Fibroblast of lung (primary cell): ENCODE results near the gene SH3PXD2A. TPM values are rescaled to one million over a fixed set of nuclear protein-coding genes. Genes with fewer than 3 reads are reported as not detected.

ENCODE experiments used
- DNase-seq, 2 donors: peaks; one replicate each; pipeline versions ENCODE4 v3.0.0 to v3.0.0-alpha.2; 2010; ENCODE audit warnings: low read depth in 2 of 2
- H2AFZ ChIP-seq: 2 replicates; pipeline ENCODE4 v1.5.1; 2012; ENCODE audit warnings: low read length, control low read depth, inconsistent platforms
- H3K27ac ChIP-seq: 2 replicates; pipeline ENCODE4 v1.5.1; 2011; ENCODE audit warnings: low read length, control low read depth; ENCODE audit not compliant: insufficient read depth
- H3K27me3 ChIP-seq: 2 replicates; pipeline ENCODE4 v1.5.1; 2011; ENCODE audit warnings: mild to moderate bottlenecking, low read length; ENCODE audit not compliant: control insufficient read depth, insufficient read depth
- H3K36me3 ChIP-seq: 2 replicates; pipeline ENCODE4 v1.5.1; 2011; ENCODE audit warnings: low read length; ENCODE audit not compliant: control insufficient read depth, insufficient read depth
- H3K4me1 ChIP-seq: 2 replicates; pipeline ENCODE4 v1.5.1; 2011; ENCODE audit warnings: low read length; ENCODE audit not compliant: control insufficient read depth, insufficient read depth; ENCODE audit errors: extremely low read depth
- H3K4me2 ChIP-seq: 2 replicates; pipeline ENCODE4 v1.5.1; 2011; ENCODE audit warnings: low read length, control low read depth; ENCODE audit not compliant: insufficient read depth; ENCODE audit errors: extremely low read depth
- H3K4me3 ChIP-seq, 4 experiments: fragments of 200-600 bp in 1 of 4; sonication (generic) in 1 of 4; replicated peaks in 1 of 4; 2 replicates each; pipeline ENCODE4 v1.5.1; 2011 to 2016; ENCODE audit warnings: low read length in 4 of 4, low read depth in 3 of 4, mild to moderate bottlenecking in 3 of 4, control low read depth in 2 of 4, inconsistent platforms in 1 of 4, mixed read lengths in 1 of 4; ENCODE audit not compliant: insufficient read depth in 1 of 4; ENCODE audit errors: control extremely low read depth in 1 of 4
- H3K79me2 ChIP-seq: 2 replicates; pipeline ENCODE4 v1.5.1; 2012; ENCODE audit warnings: mild to moderate bottlenecking, low read length, inconsistent platforms; ENCODE audit not compliant: control insufficient read depth, insufficient read depth
- H3K9ac ChIP-seq: 2 replicates; pipeline ENCODE4 v1.5.1; 2011; ENCODE audit warnings: mild to moderate bottlenecking, low read length, control low read depth; ENCODE audit not compliant: insufficient read depth
- H3K9me3 ChIP-seq: 2 replicates; pipeline ENCODE4 v1.5.1; 2012; ENCODE audit warnings: low read depth, low read length; ENCODE audit not compliant: control insufficient read depth, insufficient read depth
- H4K20me1 ChIP-seq: 2 replicates; pipeline ENCODE4 v1.5.1; 2011; ENCODE audit warnings: low read length; ENCODE audit not compliant: control insufficient read depth, insufficient read depth; ENCODE audit errors: extremely low read depth
- CTCF ChIP-seq, 2 donors: IDR thresholded peaks in 1 of 2; conservative IDR thresholded peaks in 1 of 2; 1 replicate in 1 of 2; 2 replicates in 1 of 2; pipeline ENCODE4 v1.5.1; 2011 to 2012; ENCODE audit warnings: low read length in 2 of 2, control low read depth in 1 of 2, inconsistent platforms in 1 of 2, low read depth in 1 of 2, mild to moderate bottlenecking in 1 of 2
- EZH2 ChIP-seq: IDR thresholded peaks from 2 replicates; pipeline ENCODE4 v1.5.1; 2012; ENCODE audit warnings: low read length, control low read depth, mild to moderate bottlenecking; ENCODE audit errors: missing control alignments
- polyA plus RNA-seq, 2 donors: library from polyadenylated mRNA; depleted of rRNA in 1 of 2; stranded (reverse) in 1 of 2; unstranded in 1 of 2; fragments of >200 nt; gene quantifications; 2 replicates each; pipeline ENCODE4 v1.2.1, GENCODE V29; 2011 to 2012; ENCODE audit warnings: missing spikeins in 1 of 2
- total RNA-seq: library from RNA; depleted of rRNA; stranded (reverse); fragments of >200 nt; gene quantifications from 2 replicates; pipeline ENCODE4 v1.2.1, GENCODE V29; 2014

SH3PXD2A gene
- total and polyA plus RNA-seq, 2 donors (not counting 1 experiment from before 2014, with no cell fraction given), result 25.5 to 33.2 TPM

GRCh38 chr10:103573205-103573487 lies 282.2 kb downstream of the SH3PXD2A start:
- Histone ChIP-seq H3K9me3 (no peaks in the 10 kb centered on the region), H3K36me3 (no peaks in the 10 kb centered on the region), H3K4me1 (no peaks in the 10 kb centered on the region), H4K20me1 (no peaks in the 10 kb centered on the region), H2AFZ (no peak overlapping the region), H3K4me3 (no peak overlapping the region), H3K9ac (no peak overlapping the region), H3K79me2 (no peaks in the 10 kb centered on the region), H3K4me2 (no peak overlapping the region), H3K27me3 (peaks cover 22% of the 10 kb centered on the region), H3K27ac (no peak overlapping the region)
- DNase-seq, result no peak
- TF ChIP-seq CTCF (conservative IDR thresholded peaks at IDR 0.05 in 1 of 2, IDR thresholded peaks at IDR 0.05 in 1 of 2; ENCODE audit: low read depth in 1 of 2, low read length in 2 of 2), result no peak
- no peak for TF ChIP-seq EZH2

GRCh38 chr10:103572347-103573204 lies 282.8 kb downstream of the SH3PXD2A start:
- Histone ChIP-seq H3K4me2 (no peak overlapping the region), H3K27me3 (peaks cover 22% of the 10 kb centered on the region), H4K20me1 (no peaks in the 10 kb centered on the region), H3K4me3 (no peak overlapping the region), H3K4me1 (no peaks in the 10 kb centered on the region), H3K9ac (no peak overlapping the region), H3K27ac (no peak overlapping the region), H3K79me2 (no peaks in the 10 kb centered on the region), H3K9me3 (no peaks in the 10 kb centered on the region), H3K36me3 (no peaks in the 10 kb centered on the region), H2AFZ (no peak overlapping the region)
- no peak for DNase-seq
- TF ChIP-seq EZH2, result no peak
- no peak for TF ChIP-seq CTCF (conservative IDR thresholded peaks at IDR 0.05 in 1 of 2, IDR thresholded peaks at IDR 0.05 in 1 of 2; ENCODE audit: low read depth in 1 of 2, low read length in 2 of 2)

GRCh38 chr10:103571656-103571975 lies 283.8 kb downstream of the SH3PXD2A start:
- no peaks in the 10 kb centered on the region for H3K79me2 ChIP-seq
- TF ChIP-seq CTCF (conservative IDR thresholded peaks at IDR 0.05 in 1 of 2, IDR thresholded peaks at IDR 0.05 in 1 of 2; ENCODE audit: low read depth in 1 of 2, low read length in 2 of 2) (no peak), EZH2 (no peak)

More at GRCh38 chr10:103571656-103571975, 283.8 kb downstream of the SH3PXD2A start:
- Histone ChIP-seq H3K9ac (no peak overlapping the region), H3K9me3 (no peaks in the 10 kb centered on the region), H3K4me2 (no peak overlapping the region), H3K4me3 (no peak overlapping the region), H3K27me3 (peaks cover 15% of the 10 kb centered on the region), H3K4me1 (no peaks in the 10 kb centered on the region), H3K36me3 (no peaks in the 10 kb centered on the region), H3K27ac (no peak overlapping the region), H4K20me1 (no peaks in the 10 kb centered on the region), H2AFZ (no peak overlapping the region)
- no peak for DNase-seq
